Measurements from ENCODE around the gene RLN1.
"Not testable (repeated sequence)": the region's sequence is repeated elsewhere in the genome, so short reads cannot be mapped to it uniquely, and the experiment has no call there.

RLN1 gene

DNA sequence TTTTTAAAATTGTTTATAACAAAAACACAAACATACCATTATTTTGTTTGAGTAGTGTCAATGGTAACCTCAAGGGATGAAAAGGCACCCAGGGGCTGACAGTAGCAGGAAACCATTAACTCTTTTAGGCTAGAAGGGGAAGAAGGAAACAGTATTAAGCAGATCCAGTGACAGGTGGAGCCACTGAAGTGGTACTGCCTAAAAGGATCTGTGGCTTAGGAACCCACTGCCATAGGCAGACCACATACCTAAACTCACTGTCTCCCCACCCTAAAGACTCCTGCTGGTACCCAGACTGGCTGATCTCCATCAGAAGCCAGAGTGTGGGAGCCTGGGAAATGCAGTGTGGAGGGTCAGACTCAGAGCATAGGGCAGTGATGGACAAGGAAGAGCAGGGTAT, 13.5 kb downstream of the RLN1 start:
- DNase-seq (ENCODE audit: low read depth in 1 of 2, low spot score in 1 of 2) = no peak

DNA sequence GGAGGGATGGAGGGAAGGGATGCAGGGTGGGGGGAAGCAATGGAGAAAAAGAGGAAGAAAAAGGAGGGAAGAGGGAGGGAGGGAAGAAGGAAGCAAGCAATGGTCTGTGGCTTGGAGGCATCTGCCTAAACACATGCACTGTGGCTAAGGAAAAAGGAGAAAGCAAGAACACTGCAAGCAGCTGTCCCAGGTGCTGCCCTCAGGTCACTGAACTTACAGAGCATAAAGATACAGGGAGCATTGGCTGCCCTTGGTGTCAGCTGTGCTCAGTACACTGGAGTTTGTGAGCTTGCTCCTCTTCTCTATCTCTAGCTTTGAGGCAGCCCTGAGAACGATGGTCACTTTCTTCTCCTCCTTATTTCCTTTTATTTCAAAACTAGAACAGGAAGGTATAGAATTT, 18.1 kb downstream of the RLN1 start:
- DNase-seq (ENCODE audit: low read depth in 1 of 2, low spot score in 1 of 2) = not testable (repeated sequence)

DNA sequence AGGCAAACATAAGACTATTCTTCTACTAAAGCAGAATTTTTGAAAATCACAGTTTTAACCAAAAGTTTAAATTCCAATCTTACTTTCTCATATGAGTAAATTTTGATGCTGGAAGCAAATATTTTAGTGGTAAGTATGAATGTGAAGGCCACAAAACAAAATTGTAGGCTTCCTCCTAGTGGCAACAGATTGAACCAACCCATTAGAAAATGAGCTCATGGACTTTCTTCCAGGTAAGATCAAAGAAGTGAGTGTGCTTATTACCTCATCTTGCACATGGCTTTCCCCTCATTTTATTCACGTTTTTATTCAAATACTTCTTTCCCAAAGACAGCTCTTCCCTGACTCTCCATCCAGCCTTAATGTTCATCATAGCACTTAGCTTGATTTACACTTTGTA, 18.6 kb downstream of the RLN1 start:
- no peak for DNase-seq (ENCODE audit: low read depth in 1 of 2, low spot score in 1 of 2)

DNA sequence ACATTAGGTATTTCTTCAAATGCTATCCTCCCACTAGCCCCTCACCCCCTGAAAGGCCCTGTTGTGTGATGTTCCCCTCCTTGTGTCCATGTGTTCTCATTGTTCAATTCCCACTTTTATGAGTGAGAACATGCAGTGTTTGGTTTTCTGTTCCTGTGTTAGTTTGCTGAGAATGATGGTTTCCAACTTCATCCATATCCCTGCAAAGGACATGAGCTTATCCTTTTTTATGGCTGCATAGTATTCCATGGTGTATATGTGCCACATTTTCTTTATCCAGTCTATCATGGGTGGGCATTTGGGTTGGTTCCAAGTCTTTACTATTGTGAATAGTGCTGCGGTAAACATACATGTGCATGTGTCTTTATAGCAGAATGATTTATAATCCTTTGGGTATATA, 23.3 kb downstream of the RLN1 start:
- DNase-seq (ENCODE audit: low read depth in 1 of 2, low spot score in 1 of 2) = not testable (repeated sequence)

DNA sequence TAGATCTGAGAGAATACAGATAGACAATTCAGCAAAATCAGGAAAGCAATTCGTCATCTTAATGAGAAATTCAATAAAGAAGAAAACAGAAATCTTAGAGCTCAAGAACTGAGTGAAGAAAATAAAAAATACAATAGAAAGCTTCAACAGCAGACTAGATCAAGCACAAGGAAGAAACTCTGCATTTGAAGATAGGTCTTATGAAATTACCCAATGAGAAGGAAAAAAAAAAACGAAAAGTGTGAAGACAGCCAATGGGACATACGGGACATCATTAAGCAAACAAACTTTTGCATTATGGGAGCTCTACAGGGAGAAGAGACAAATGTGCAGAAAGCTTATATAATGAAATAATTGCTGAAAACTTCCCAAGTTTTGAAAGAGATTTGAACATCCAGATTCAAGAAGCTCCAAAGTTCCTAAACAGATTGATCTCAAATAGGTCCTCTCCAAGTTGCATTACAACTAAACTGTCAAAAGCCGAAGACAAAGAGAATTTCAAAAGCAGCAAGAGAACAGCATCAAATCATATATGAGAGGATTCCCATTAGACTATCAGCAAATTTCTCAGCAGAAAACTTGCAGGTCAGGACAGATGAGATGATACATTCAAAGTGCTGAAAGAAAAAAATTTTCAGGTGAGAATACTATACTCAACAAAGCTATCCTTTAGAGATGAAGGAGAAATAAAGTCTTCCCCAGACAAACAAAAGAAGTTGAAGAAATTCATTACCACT, 24.3 kb downstream of the RLN1 start:
- no peak for DNase-seq (ENCODE audit: low read depth in 1 of 2, low spot score in 1 of 2)

DNA sequence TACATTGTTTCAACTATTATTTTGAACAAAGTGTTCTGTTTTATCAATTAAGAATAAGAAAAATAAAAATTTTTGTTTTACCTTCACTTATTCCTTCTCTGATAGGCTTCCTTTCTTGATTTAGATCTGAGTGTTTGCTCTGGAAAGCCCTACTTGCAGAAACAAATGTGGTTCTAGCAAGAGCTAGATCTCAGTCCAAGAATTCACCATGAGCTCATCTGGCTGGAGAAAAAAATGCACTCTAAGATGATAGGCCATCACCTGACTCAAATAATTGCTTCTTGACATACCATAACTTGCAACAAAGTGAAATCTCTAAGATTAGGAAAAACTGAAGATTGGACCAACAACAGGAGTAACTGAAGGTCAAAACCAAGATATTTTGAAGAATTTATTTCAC, 28.8 kb downstream of the RLN1 start:
- no peak for DNase-seq (ENCODE audit: low read depth in 1 of 2, low spot score in 1 of 2)

DNA sequence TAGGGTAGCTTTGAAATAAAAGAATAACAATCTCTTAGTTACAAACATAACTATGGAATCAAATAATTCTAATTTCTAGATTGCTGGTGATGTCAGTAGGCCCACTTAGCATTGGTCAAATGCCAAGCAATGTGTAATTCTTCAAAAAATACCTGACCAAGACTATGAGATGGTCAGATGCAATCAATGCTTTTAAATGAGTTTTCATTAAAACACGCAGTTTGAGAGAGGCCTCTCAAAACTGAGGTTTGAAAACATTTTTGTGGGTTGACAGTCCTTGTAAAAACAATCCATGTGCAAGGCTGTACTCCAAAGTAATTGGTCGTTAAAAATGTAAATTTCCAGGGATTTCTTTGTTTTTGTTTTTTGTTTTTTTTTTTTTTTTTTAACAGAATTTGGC, 33.9 kb downstream of the RLN1 start:
- DNase-seq (ENCODE audit: low read depth in 1 of 2, low spot score in 1 of 2) = no peak

DNA sequence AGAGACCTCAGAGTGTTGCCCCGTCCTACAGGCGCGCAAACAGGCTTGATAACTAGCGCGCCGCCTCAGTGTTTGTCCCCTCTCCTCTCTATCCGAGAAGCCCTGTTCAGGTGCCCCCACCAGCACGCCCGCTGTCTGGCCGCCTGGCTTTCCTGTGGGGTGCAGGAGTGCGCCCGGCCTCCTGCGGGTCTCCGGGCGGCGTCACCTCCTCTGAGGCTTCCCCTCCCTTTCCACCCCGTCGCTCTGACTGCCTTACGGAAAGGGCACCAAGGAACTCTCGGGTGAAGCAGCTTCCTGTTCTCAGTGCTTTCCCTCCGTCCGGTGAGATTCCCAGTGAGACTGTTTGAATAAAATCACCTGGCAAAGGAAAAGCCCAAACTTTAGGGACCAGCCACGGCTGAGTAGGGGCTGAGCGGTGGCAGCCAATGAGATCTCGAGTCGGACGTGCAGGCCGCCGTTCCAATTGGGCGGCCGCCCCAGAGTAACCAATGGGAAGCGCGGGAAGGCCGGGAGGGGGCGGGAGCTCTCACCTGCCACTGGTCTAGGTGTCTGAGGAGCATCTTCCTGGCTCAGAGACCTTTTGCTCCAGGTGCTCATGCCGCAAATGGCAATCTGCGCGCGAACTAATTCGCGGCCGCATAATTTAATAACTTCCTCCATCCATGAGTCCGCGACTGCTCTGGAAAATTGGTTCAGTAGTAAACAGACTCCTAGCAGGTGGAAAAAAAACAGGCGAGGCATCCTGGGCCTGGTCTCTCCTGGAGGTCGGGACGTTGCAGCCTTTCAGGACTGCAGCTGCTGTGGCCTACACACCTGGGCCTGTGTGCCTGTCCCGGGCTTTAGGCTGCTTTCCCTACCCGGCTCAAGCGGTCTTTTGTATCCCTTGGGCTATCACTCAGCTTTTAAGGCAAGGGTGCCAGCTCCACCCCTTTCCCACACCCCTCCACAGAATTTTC, 35.6 kb downstream of the RLN1 start, which contains the start of gene RLN2:
TSS of gene RLN2 (minus strand) at position 877 of the 956 bp plus-strand sequence. CDS start at position 741, 136 bp downstream.
- not testable (repeated sequence) for DNase-seq (ENCODE audit: low read depth in 1 of 2, low spot score in 1 of 2)

DNA sequence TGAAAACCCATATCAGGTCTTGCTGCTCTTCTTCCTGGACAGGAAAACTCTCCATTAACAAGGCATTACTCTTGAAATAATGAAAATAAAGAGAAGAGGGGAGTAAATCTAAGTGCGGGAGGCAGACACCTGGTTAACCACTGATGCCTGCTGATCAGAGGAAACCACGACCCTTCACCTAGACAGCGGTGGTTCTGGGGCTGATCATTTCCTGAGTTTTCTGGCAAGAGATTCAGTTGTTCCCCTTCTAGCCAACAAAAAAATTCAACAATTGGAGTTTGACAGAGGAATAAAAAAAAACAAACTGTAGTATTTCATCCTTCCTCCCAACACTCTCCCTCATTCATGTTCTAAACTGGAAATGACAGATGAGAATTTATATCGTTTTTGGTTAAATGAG, 38.1 kb downstream of the RLN1 start:
- no peak for DNase-seq (ENCODE audit: low read depth in 1 of 2, low spot score in 1 of 2)

DNA sequence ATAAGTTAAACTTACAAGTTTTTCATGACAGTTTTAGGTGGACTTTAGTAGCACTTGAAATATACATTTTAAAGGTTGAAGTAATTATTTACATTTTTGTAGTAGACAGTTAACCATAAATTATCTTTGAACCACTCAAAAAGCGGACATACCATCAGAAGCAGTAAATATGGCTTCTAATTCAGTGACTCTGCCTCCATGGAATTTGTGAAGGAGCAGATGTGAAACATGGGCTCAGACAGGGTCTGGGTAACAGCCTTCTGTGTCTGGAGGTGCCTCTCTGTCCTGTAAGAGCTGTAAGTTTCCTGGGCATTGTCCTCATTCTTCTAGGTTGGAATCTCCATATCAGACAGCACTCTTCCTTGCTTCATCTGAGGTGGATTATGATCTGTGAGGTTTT, 47.5 kb downstream of the RLN1 start:
- no peak for DNase-seq (ENCODE audit: low read depth in 1 of 2, low spot score in 1 of 2)

DNA sequence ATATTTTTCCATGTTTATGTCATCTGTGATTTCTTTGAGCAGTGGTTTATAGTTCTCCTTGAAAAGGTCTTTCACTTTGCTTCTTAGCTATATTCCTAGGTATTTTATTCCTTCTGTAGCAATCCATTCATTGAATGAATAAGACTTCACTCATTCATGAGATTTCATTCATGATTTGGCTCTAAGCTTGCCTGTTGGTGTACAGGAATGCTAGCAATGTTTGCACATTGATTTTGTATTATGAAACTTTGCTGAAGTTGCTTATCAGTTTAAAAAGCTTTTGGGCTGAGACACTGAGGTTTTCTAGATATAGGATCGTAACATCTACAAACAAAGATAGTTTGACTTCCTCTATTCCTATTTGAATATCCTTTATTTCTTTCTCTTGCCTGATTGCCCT, 51.1 kb downstream of the RLN1 start:
- no peak for DNase-seq (ENCODE audit: low read depth in 1 of 2, low spot score in 1 of 2)

DNA sequence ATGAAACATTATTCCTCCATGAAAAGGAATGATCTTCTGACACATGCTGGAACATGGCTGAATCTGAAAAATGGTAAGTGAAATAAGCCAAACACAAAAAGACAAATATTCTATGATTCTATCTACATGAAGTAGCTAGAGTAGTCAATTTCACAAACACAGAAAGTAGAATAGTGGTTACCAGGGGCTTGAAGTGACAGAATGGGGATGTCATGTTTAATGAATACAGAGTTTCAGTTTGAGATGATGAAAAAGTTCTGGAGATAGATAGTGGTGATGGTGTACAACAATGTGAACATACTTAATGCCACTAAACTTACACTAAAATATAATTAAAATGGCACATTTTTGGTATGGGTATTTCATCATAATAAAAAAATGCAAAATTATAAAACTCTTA, 53.4 kb downstream of the RLN1 start:
- no peak for DNase-seq (ENCODE audit: low read depth in 1 of 2, low spot score in 1 of 2)

All from activated T-helper 1 cell treated with anti-CD3 and anti-CD28 coated beads, Interleukin-2, amount 50 U/mL, for 16 hours (primary cell).